DND-41 (cell line): ENCODE results near the gene LRRTM4.

Experiments
- EZH2 ChIP-seq: IDR thresholded peaks from 3 replicates; pipeline ENCODE4 v1.6.1; 2012; ENCODE audit warnings: borderline replicate concordance, low read depth, mild to moderate bottlenecking, moderate library complexity, low read length, inconsistent platforms; ENCODE audit not compliant: severe bottlenecking
- TF ChIP-seq, protein P1 (sequence below): IDR thresholded peaks from 2 replicates; pipeline ENCODE4 v1.5.1; 2012; ENCODE audit warnings: borderline replicate concordance, low read length, moderate library complexity, mild to moderate bottlenecking; ENCODE audit not compliant: poor library complexity, severe bottlenecking; ENCODE audit errors: extremely low read depth

DNA sequence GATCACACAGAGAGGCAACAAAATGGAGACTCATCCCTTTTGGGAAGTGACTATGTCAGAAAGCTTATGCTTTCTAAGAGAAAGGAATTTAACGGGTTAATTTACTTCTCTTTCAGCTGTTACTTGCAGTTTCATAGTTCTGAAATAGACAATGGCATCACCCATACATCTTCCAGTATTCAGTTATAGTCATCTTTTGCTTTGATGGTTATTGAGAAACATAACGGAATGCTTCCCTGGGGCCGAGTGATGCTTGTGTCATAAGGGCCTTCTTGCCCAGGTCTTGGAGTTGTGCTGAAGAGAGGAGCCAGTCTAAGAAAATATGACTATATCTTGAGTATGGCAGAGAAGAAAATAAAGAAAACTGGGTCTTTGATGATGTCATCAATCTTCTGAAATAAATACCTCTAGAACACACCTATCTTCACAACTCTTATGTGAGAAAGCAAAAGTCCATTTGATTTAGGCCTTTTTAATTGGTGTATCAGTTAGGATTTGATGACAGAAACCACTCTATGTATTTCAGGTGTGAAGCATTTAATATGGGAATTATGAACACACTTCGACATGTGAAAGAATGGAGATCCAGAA is 328.2 kb downstream of the LRRTM4 start:
- TF ChIP-seq, protein P1, sequence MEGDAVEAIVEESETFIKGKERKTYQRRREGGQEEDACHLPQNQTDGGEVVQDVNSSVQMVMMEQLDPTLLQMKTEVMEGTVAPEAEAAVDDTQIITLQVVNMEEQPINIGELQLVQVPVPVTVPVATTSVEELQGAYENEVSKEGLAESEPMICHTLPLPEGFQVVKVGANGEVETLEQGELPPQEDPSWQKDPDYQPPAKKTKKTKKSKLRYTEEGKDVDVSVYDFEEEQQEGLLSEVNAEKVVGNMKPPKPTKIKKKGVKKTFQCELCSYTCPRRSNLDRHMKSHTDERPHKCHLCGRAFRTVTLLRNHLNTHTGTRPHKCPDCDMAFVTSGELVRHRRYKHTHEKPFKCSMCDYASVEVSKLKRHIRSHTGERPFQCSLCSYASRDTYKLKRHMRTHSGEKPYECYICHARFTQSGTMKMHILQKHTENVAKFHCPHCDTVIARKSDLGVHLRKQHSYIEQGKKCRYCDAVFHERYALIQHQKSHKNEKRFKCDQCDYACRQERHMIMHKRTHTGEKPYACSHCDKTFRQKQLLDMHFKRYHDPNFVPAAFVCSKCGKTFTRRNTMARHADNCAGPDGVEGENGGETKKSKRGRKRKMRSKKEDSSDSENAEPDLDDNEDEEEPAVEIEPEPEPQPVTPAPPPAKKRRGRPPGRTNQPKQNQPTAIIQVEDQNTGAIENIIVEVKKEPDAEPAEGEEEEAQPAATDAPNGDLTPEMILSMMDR: no peak
- TF ChIP-seq EZH2: no peak
